Fibroblast of peridontal ligament (primary cell): ENCODE data around the gene KCNMA1.
"Not testable (repeated sequence)": the region's sequence is repeated elsewhere in the genome, so short reads cannot be mapped to it uniquely, and the experiment has no call there.

Experiments used
- DNase-seq: peaks from one replicate; pipeline ENCODE4 v3.0.0-alpha.2; 2010; ENCODE audit errors: extremely low read depth

KCNMA1 gene

DNA sequence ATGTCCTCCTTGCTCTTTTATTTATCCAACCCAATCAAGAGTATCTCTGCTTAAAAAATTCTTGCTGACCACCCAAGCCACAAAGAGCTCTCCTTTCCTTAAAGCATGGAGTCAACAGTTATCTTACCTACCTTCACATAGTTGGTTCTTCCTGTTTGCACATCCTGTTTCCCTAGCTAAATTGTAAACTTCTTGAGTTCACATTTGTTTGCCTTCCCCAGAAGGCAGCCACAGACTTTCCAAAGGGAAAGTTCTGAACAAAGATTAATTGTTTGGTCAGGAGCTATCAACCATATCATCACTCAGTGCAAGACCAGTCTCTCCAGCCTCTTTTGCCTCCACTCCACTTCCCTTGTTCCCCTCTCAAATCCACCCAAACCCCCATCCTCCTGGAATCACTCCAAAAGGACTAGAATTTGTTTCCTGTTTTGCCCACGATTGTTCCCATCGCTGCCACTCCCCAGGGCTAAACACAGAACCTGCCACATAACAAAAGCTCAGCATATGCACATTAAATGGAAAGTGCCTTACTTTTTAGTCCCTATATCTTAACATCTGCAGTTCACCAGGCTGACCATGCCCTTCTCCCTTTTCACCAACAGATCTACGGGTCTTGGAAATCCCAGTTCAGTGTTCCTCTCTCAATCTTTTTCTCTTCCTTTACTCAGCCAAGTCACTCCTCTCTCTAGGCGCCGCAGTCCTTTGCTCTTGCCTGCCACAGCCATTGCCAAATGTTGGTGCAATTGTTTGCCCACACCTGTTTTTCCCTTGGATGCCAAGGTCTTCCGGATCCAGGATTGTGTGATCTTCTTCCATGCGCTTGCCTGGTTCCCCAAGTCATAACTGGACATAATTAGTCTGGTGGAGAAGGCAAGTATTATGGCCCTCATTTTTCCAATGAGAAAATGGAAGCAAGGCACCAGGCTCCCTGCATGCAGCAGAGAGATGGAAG is 265.5 kb downstream of the KCNMA1 start:
- no peak for DNase-seq

DNA sequence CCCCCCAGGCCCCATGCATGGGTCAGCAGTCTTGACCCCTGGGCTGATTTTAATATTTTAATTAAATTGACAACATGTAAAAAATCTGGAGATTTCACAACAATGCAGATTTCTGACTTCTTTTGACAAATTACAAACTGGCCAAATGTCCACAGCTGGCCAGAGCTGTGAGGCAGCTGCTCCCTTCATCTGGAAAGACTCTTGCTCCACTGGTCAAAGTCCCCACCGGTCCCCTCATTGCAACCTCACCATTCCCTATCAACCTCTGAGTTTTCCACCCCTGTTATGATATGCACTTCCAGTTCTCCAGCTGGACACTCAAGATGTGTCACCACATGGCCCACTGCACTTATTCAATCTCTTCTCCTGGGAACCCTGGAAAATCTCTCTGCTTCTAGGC is 266.2 kb downstream of the KCNMA1 start:
- DNase-seq, result no peak

DNA sequence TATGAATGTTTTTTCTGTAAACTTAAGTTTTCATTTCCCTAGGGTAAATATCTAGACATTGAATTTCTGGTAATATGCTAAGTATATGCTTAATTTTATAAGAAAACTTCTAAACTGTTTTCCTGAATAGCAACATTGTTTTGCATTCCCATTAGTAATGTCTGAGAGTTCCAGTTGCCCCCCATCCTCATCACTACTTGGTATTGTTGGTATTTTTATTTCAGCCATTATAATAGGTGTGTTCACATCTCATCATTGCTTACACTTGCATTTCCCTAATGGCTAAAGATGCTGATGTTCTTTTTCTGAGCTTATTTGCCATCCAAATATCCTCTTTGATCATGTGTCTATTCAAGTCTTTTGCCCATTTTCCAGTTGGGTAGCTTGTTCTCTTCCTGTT is 269.6 kb downstream of the KCNMA1 start:
- no peak for DNase-seq

DNA sequence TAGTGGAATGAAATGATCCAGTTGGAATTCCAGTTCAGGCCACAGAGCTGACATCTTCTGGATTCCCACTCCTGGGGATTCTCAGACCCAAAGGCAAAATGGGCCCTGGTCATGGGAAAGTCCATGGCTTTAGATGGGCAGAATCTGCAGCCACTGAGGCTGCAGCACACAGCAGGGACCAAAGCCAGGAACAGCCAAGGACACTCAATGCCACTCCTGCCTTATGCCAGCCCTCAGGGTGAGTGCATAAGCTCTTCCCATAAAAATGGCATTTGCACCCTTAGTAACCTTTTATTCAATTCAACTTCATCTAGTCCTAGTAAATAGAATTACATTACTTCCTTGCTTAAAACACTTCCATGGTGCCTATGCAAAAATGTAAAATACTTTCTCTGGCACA is 274.4 kb downstream of the KCNMA1 start:
- DNase-seq, result no peak

DNA sequence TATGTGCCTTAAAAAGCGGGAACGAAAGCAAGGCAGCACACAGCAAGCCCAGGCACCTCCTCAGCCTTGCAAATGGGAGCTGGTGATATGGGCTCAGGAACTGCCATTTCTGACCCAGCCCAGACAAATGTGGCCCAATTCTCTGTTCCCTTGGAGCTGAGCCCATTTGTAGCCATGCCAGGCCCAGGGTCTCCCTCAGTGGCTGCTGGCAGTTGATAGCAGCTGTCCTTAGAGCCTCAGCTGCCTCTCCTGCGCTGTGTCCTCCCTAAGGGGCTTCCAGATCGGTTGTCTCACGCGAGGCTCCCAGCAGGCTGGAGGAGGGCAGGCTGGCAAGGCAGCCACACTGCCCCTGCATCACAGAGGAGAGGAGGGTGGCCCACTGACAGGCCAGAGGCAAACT is 275.8 kb downstream of the KCNMA1 start:
- DNase-seq, result no peak

DNA sequence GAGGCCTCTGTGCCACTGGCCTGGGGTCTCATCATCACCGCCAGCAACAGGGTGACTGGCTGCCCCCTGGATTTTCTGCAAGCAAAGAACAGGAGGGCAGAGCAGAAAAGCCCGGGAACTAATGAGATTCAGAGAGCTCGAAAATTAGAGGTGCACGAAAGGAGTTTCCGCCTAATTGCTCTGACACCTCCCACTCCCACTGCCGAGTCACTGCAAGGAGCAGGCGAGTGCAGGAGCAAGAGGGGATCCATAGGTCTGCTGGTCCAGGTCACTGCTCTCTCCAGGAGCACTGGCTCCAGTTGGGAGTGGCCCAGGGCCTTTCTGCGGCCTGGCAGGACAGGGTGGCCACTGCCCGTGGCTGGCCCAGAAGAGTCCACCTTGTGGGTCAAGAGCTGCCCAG is 276.2 kb downstream of the KCNMA1 start:
- no peak for DNase-seq

- no peak for DNase-seq
These were observed 276.8 kb downstream of the KCNMA1 start for GRCh38 chr10:77360835-77361234.

GRCh38 chr10:77359950-77360520 is 277.6 kb downstream of the KCNMA1 start:
- peak; percentile 61 for DNase-seq

- DNase-seq, result no peak
These were observed 278.3 kb downstream of the KCNMA1 start for GRCh38 chr10:77359287-77359691.

DNA sequence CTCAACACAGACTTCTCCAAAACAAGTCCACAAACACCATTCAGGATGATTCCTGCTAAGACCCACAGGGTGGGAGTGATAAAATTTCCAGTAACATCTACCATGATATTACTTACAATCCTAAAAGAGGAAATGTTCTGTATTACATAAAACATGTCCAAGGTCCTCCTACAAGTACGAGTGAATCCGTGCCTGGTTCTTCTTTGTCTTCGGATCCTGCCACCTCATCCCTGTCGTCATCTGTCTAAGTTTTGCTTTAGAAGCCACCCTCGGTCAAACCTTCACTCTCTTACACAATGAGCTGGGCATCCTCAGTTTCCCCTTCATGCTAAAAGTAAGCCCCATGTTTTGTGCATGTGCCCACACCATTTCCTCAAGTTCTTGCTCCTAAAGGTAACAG is 279.0 kb downstream of the KCNMA1 start:
- DNase-seq, result no peak

DNA sequence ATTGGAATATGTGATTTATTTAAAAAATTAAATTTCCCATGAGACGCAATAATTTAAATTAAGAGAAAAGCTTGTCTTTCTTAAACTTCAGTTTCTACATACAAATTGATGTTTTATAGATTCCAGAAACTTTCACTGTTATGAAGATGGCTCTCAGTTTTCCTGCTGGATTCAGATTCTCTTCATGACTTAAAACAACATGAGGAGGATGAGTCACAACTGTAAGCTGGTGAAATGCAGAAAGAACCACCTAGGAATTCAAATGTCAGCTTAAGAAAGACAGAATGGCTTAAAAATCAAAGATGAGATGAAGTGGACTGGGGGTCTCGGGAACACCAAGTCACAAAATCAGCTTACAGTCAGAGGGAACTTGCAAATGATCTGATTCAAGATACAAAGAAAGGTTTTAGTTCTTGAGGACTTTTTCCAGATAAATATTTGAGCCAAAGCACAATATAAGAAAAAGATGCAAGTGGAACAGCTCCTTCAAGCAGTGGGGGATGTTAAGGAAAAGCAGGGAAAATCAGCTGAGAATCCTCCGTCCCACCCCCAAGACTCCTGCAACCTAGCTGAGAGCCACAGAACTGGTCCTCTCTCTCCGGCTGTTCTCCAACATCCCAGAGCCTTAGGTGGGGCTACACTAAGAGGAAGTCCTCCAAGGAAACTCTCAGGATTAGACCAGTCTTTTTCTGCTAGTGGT is 279.8 kb downstream of the KCNMA1 start:
- peak; percentile 87 for DNase-seq

DNA sequence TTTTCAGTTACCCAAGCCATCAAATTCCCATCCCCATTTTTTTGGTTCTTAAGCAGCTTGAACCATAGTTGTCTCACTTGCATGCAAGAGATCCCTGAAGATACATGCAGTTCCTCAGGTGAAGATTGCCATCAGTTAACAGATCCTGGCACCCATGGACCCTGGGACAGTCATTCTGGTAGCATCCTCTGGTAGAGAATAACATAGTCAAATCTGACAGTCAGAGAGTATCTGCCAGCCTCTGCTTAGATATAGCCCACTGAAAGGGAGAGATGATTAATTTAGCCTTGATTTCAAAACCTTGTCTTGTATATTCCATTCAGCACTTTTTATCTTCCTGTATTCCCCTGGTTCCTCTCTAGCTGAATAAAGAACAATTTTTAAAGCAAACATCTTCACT is 280.4 kb downstream of the KCNMA1 start:
- no peak for DNase-seq

GRCh38 chr10:77355844-77356243 is 281.8 kb downstream of the KCNMA1 start:
- peak; percentile 93 for DNase-seq

- DNase-seq, result peak; percentile 95
These were observed 286.2 kb downstream of the KCNMA1 start for GRCh38 chr10:77351386-77351785.

- DNase-seq, result peak; percentile 99
These were observed 286.9 kb downstream of the KCNMA1 start for GRCh38 chr10:77350711-77351119.

GRCh38 chr10:77350134-77350533 is 287.5 kb downstream of the KCNMA1 start:
- no peak for DNase-seq

DNA sequence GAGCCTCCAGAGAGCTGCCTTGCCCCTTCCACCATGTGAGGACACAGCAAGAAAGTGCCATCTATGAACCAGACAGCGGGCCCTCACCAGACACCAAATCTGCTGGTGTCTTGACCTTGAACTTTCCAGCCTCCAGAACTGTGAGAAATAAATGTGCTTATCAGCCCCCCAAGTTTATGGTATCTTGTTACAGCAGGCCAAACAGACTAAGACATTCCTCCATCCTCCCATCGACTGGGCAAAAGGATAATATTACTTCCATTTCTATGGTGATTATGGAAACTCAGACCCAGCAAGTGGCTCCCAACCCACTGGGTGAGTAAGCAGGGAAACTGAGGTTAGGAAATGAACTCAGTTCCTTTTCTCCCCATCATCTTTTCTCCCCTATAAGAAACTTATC is 288.4 kb downstream of the KCNMA1 start:
- no peak for DNase-seq

DNA sequence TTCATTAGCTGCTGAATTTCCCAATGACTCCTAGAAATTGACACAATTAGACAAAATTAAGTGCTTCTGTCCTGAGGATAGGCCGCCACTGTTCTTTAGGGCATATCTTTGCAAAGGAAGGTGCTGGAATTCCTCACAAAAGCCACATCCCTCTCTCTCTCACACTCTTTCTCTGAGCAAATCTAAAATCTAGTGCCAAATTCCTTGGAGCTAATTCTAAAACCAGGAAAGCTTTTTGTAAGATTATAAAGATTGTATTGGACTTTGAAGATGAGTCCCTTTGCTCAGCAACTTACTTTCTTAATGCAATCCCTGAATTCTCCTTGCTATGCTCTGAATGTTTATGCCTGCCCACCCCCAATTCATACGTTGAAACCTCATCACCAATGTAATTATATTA is 288.9 kb downstream of the KCNMA1 start:
- no peak for DNase-seq

DNA sequence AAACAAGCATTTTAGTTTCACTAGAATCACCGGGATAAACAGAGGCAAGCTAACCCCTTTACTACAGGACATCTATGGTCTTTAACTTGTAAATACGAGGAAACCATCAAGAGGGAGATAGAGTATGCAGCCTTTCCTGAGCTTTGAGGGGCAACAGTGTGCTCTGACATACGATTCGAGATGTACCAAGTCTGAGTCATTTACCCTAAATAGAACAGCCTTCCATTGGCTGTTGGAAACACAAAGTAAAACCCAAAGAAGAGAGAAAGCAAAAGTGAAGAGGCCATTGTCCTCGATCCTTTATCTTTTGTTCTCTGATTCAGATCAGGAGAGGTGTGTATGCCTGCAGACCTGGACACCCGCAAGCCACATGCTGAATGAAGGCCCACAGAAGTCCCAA is 289.5 kb downstream of the KCNMA1 start:
- DNase-seq, result peak; percentile 34

- DNase-seq, result no peak
These were observed 290.6 kb downstream of the KCNMA1 start for GRCh38 chr10:77347052-77347451.

- no peak for DNase-seq
These were observed 296.6 kb downstream of the KCNMA1 start for GRCh38 chr10:77341055-77341454.

DNA sequence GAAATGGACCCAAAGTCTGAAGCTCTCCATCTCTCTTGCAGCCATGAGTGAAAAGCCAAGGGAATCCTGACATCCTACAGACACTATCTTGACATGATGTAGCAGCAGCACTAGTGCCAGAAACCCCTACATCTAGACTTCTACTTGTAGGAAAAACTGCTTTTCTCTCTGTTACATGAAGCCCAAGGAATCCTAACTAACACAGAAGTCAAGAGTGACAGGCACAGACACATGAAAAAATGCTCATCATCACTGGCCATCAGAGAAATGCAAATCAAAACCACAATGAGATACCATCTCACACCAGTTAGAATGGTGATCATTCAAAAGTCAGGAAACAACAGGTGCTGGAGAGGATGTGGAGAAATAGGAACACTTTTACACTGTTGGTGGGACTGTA is 297.7 kb downstream of the KCNMA1 start:
- not testable (repeated sequence) for DNase-seq

GRCh38 chr10:77339166-77339565 is 298.4 kb downstream of the KCNMA1 start:
- no peak for DNase-seq
